ENCODE measurements around the gene MAST4.
A peak's percentile ranks its signal among the peaks of the same experiment; 100 is the strongest.

Gene MAST4

DNA sequence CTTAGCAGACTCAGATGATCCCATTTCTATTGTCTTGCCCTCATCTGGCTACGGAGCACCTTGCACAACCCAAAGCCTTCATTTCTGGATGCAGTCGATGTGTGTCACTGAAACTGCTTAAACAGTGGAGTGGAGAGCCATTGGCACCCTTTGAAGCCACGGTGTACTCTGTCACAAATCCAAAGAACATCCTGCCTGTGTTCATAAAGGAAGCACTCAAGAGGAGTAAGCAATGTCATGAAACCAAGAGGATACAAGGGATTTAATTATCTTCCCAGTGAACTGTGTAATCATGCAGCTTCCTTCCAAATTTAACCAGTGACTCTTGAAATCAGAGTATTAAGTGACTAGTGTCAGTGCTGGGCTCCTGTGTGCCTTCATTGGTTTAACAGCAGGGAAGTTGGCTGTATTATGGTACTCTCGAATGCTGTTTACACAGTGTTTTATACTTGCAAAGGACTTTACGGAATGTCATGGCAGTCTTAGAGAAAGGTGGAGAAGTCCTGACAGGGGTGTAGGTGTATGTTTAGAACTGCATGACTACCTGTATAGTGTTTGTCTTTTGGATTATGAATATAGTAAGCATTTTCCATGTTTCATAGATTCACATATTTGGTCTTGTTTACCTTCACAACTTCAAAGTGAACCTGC is 558.5 kb downstream of the MAST4 start:
- Histone ChIP-seq H3K4me3 (ENCODE audit: low read length) (no peak overlapping the region), H3K27me3 (ENCODE audit: low read depth, low read length) (peaks cover 10% of the 10 kb centered on the region)

DNA sequence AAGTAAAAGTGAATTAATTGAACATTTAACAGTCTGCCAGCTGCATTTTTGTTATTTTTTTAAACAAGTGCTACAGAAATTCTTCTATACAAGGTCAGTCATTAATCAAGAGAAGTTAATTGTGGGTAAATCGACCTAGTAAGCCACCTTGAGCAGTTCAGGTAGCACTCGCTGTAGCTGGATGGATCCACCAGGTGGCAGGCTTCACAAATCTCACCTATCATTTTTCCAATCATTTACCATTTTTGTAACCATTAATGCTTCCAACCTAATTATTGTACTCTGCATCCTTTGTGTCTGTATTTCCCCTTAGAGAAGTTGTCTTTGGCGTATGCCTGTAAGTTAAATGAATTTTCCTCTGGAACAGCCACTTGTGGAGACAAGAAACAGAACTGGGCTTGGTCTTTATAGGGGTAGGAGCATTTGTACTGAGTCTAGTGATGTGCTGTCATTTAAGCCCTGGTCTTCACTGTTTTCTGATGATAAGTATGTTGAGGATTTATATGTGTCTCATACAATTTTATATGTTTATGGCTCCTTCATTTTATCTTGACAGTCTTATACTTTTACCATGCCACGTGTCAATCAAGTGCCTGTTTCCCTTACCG is 560.9 kb downstream of the MAST4 start:
- Histone ChIP-seq H3K27ac (ENCODE audit: low read length) (no peak overlapping the region), H3K79me2 (ENCODE audit: low read length) (no peaks in the 10 kb centered on the region)
- TF ChIP-seq, protein P1, sequence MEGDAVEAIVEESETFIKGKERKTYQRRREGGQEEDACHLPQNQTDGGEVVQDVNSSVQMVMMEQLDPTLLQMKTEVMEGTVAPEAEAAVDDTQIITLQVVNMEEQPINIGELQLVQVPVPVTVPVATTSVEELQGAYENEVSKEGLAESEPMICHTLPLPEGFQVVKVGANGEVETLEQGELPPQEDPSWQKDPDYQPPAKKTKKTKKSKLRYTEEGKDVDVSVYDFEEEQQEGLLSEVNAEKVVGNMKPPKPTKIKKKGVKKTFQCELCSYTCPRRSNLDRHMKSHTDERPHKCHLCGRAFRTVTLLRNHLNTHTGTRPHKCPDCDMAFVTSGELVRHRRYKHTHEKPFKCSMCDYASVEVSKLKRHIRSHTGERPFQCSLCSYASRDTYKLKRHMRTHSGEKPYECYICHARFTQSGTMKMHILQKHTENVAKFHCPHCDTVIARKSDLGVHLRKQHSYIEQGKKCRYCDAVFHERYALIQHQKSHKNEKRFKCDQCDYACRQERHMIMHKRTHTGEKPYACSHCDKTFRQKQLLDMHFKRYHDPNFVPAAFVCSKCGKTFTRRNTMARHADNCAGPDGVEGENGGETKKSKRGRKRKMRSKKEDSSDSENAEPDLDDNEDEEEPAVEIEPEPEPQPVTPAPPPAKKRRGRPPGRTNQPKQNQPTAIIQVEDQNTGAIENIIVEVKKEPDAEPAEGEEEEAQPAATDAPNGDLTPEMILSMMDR (IDR thresholded peaks at IDR 0.05; ENCODE audit: low read depth, low read length): peak; percentile 80
- TF ChIP-seq EZH2phosphoT487 (IDR thresholded peaks at IDR 0.05; ENCODE audit: low read depth): no peak

More for the DNA sequence above, 558.5 kb downstream of the MAST4 start:
- Histone ChIP-seq H3K4me2 (ENCODE audit: low read length) (no peak overlapping the region), H4K20me1 (ENCODE audit: insufficient read depth, low read length) (no peaks in the 10 kb centered on the region), H3K79me2 (ENCODE audit: low read length) (no peaks in the 10 kb centered on the region), H3K4me1 (ENCODE audit: low read length) (peaks cover 7% of the 10 kb centered on the region), H3K27ac (ENCODE audit: low read length) (no peak overlapping the region), H3K9me3 (ENCODE audit: insufficient read depth, low read length) (no peaks in the 10 kb centered on the region), H3K9ac (ENCODE audit: low read length) (no peak overlapping the region), H3K36me3 (replicated peaks; ENCODE audit: low read depth, low read length) (no peaks in the 10 kb centered on the region), H2AFZ (ENCODE audit: low read depth, low read length) (no peak overlapping the region)
- TF ChIP-seq EZH2phosphoT487 (IDR thresholded peaks at IDR 0.05; ENCODE audit: low read depth): no peak
- TF ChIP-seq, protein P1 (IDR thresholded peaks at IDR 0.05; ENCODE audit: low read depth, low read length): no peak

DNA sequence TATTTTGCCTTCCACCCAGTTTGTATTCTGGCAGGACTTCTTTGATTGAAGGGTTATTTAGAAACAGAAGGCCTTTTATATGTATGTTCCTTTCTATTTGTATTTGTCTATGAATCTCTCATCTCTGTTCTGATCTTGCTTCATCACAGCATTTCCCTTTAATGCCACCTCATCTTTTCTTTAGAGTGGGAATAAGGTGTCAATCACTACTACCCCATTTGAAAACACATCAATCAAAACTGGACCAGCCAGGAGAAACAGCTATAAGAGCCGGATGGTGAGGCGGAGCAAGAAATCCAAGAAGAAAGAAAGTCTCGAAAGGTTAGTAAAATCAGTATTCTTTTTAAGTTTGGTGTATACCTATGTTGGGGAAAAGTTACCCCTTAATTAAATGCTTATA is 564.1 kb downstream of the MAST4 start:
- Histone ChIP-seq H3K4me1 (ENCODE audit: low read length) (peaks cover 5% of the 10 kb centered on the region), H3K27ac (ENCODE audit: low read length) (no peak overlapping the region)

More for the DNA sequence above, 560.9 kb downstream of the MAST4 start:
- peaks cover 7% of the 10 kb centered on the region for H3K4me1 ChIP-seq (ENCODE audit: low read length)
- no peak overlapping the region for H3K4me2 ChIP-seq (ENCODE audit: low read length)
- H3K36me3 ChIP-seq (replicated peaks; ENCODE audit: low read depth, low read length): no peaks in the 10 kb centered on the region
- no peak overlapping the region for H2AFZ ChIP-seq (ENCODE audit: low read depth, low read length)
- H3K4me3 ChIP-seq (ENCODE audit: low read length): no peak overlapping the region
- H3K9me3 ChIP-seq (ENCODE audit: insufficient read depth, low read length): no peaks in the 10 kb centered on the region
- H3K9ac ChIP-seq (ENCODE audit: low read length): no peak overlapping the region
- H4K20me1 ChIP-seq (ENCODE audit: insufficient read depth, low read length): no peaks in the 10 kb centered on the region
- peaks cover 4% of the 10 kb centered on the region; the same call in 1 of the 2 replicates for H3K27me3 ChIP-seq (ENCODE audit: low read depth, low read length)

DNA sequence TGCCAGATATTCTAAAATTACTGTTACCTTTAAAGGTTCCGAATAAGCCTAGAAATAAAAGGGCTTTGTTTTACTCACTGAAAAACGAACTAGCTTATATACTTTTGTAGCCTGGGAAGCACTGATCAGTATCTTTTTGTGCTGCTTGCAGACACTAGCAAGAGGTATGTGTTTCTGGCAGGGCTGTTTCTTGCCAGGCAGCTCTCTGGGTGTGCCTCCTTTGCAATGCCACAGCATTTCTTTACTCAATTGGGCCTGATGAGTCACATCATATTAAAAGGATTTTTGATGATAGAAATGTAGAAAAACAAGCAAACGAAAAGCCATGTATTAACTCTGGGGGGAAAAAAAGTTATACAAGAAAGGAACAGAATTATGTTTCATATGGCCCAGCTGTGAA is 564.8 kb downstream of the MAST4 start:
- Histone ChIP-seq H3K4me2 (ENCODE audit: low read length) (no peak overlapping the region), H3K27ac (ENCODE audit: low read length) (no peak overlapping the region), H3K79me2 (ENCODE audit: low read length) (no peaks in the 10 kb centered on the region), H3K36me3 (replicated peaks; ENCODE audit: low read depth, low read length) (no peaks in the 10 kb centered on the region), H4K20me1 (ENCODE audit: insufficient read depth, low read length) (no peaks in the 10 kb centered on the region), H2AFZ (ENCODE audit: low read depth, low read length) (no peak overlapping the region), H3K9ac (ENCODE audit: low read length) (no peak overlapping the region), H3K27me3 (ENCODE audit: low read depth, low read length) (no peaks in the 10 kb centered on the region), H3K4me3 (ENCODE audit: low read length) (no peak overlapping the region), H3K4me1 (ENCODE audit: low read length) (peaks cover 12% of the 10 kb centered on the region), H3K9me3 (ENCODE audit: insufficient read depth, low read length) (no peaks in the 10 kb centered on the region)
- no peak for TF ChIP-seq EZH2phosphoT487 (IDR thresholded peaks at IDR 0.05; ENCODE audit: low read depth)
- TF ChIP-seq, protein P1 (IDR thresholded peaks at IDR 0.05; ENCODE audit: low read depth, low read length): no peak

More for the DNA sequence above, 564.1 kb downstream of the MAST4 start:
- Histone ChIP-seq H3K36me3 (replicated peaks; ENCODE audit: low read depth, low read length) (no peaks in the 10 kb centered on the region), H3K4me3 (ENCODE audit: low read length) (no peak overlapping the region), H3K9ac (ENCODE audit: low read length) (no peak overlapping the region), H3K27me3 (ENCODE audit: low read depth, low read length) (no peaks in the 10 kb centered on the region), H3K79me2 (ENCODE audit: low read length) (no peaks in the 10 kb centered on the region), H3K4me2 (ENCODE audit: low read length) (no peak overlapping the region), H4K20me1 (ENCODE audit: insufficient read depth, low read length) (no peaks in the 10 kb centered on the region), H3K9me3 (ENCODE audit: insufficient read depth, low read length) (no peaks in the 10 kb centered on the region), H2AFZ (ENCODE audit: low read depth, low read length) (no peak overlapping the region)
- no peak for TF ChIP-seq EZH2phosphoT487 (IDR thresholded peaks at IDR 0.05; ENCODE audit: low read depth)
- TF ChIP-seq, protein P1 (IDR thresholded peaks at IDR 0.05; ENCODE audit: low read depth, low read length): no peak

All from OCI-LY3 (cell line).